HL-60 (cell line): ENCODE results near the gene SLC28A2.

Source experiments
- DNase-seq, 2 experiments: peaks; one replicate each; pipeline ENCODE4 v3.0.0-alpha.2; 2010 to 2020; ENCODE audit warnings: low read depth in 1 of 2, low spot score in 1 of 2
- H3K27ac ChIP-seq: fragments of 250-450 bp; sonication (Bioruptor Pico); replicated peaks from 2 replicates; pipeline ENCODE4 v1.5.1; 2020; ENCODE audit warnings: mild to moderate bottlenecking, moderate library complexity
- H3K27me3 ChIP-seq: fragments of 250-450 bp; sonication (Bioruptor Pico); 2 replicates; pipeline ENCODE4 v1.5.1; 2021; ENCODE audit warnings: mild to moderate bottlenecking, moderate library complexity; ENCODE audit not compliant: insufficient read depth, poor library complexity, severe bottlenecking
- H3K4me3 ChIP-seq: replicated peaks from 2 replicates; pipeline ENCODE4 v1.5.1; 2011; ENCODE audit warnings: mild to moderate bottlenecking, control low read depth, low read length; ENCODE audit not compliant: insufficient read depth
- CTCF ChIP-seq: IDR thresholded peaks from one replicate; pipeline ENCODE4 v1.5.1; 2011; ENCODE audit warnings: low read length, control low read depth, inconsistent platforms; ENCODE audit not compliant: insufficient read depth
- GABPA ChIP-seq: IDR thresholded peaks from 2 replicates; pipeline ENCODE4 v1.6.1; 2012; ENCODE audit warnings: low read depth
- POLR2AphosphoS5 ChIP-seq: IDR thresholded peaks from 2 replicates; pipeline ENCODE4 v1.6.1; 2012; ENCODE audit warnings: low read depth
- REST ChIP-seq: IDR thresholded peaks from 2 replicates; pipeline ENCODE4 v1.6.1; 2012; ENCODE audit warnings: low read depth; ENCODE audit not compliant: insufficient replicate concordance
- SPI1 ChIP-seq: IDR thresholded peaks from 2 replicates; pipeline ENCODE4 v1.6.1; 2012; ENCODE audit warnings: low read depth, mild to moderate bottlenecking, borderline replicate concordance

SLC28A2 gene

GRCh38 chr15:45242289-45242688, 9.7 kb upstream of the SLC28A2 start:
- no peak for TF ChIP-seq SPI1
- no peak for TF ChIP-seq GABPA
- no peak for TF ChIP-seq REST
- no peak for TF ChIP-seq CTCF
- no peak for TF ChIP-seq POLR2AphosphoS5
- DNase-seq = no peak
- Histone ChIP-seq H3K27me3 (no peaks in the 10 kb centered on the region), H3K4me3 (no peak overlapping the region), H3K27ac (no peak overlapping the region)

GRCh38 chr15:45249125-45249780, 2.8 kb upstream of the SLC28A2 start:
- TF ChIP-seq CTCF = no peak
- no peak for TF ChIP-seq POLR2AphosphoS5
- TF ChIP-seq SPI1 = no peak
- TF ChIP-seq REST = no peak
- TF ChIP-seq GABPA = no peak
- Histone ChIP-seq H3K4me3 (no peak overlapping the region), H3K27me3 (no peaks in the 10 kb centered on the region), H3K27ac (no peak overlapping the region)
- no peak for DNase-seq

- DNase-seq = no peak
- H3K4me3 ChIP-seq = no peak overlapping the region
These were observed 1.3 kb downstream of the SLC28A2 start for GRCh38 chr15:45253330-45253729.

More at GRCh38 chr15:45253330-45253729, 1.3 kb downstream of the SLC28A2 start:
- Histone ChIP-seq H3K27me3 (no peaks in the 10 kb centered on the region), H3K27ac (no peak overlapping the region)
- TF ChIP-seq REST (no peak), CTCF (peak; percentile 17)
